Tibial artery (tissue), 4 donors: ENCODE data around the gene SCARF2.
"Not testable (repeated sequence)": the region's sequence is repeated elsewhere in the genome, so short reads cannot be mapped to it uniquely, and the experiment has no call there.

ENCODE experiments used
- DNase-seq, 2 donors: peaks; one replicate each; pipeline ENCODE4 v3.0.0-alpha.2; 2019
- H3K27ac ChIP-seq, 2 donors: fragments of 200-600 bp; sonication (generic) in 1 of 2; 1 replicate in 1 of 2; 2 replicates in 1 of 2; pipeline ENCODE4 v1.5.1; 2018 to 2019; ENCODE audit warnings: mild to moderate bottlenecking in 1 of 2
- H3K27me3 ChIP-seq, 2 donors: fragments of 200-600 bp; sonication (generic) in 1 of 2; one replicate each; pipeline versions ENCODE4 v1.5.1 to v1.6.0; 2016 to 2019
- H3K36me3 ChIP-seq, 3 donors: fragments of 200-600 bp; sonication (generic) in 2 of 3; one replicate each; pipeline ENCODE4 v1.5.1; 2016 to 2019; ENCODE audit warnings: mild to moderate bottlenecking in 2 of 3
- H3K4me1 ChIP-seq, 4 donors: fragments of 200-600 bp; sonication (generic) in 2 of 4; 1 replicate in 3 of 4; 2 replicates in 1 of 4; pipeline ENCODE4 v1.5.1; 2016 to 2019
- H3K4me3 ChIP-seq, 2 donors: fragments of 200-600 bp; sonication (generic) in 1 of 2; 1 replicate in 1 of 2; 2 replicates in 1 of 2; pipeline ENCODE4 v1.5.1; 2018 to 2019; ENCODE audit warnings: mild to moderate bottlenecking in 2 of 2
- H3K9me3 ChIP-seq, 3 donors: fragments of 200-600 bp; sonication (generic) in 1 of 3; one replicate each; pipeline ENCODE4 v1.5.1; 2016 to 2019
- intact Hi-C: fragments of 100-400 bp; cut with DNase I; formaldehyde crosslinking; loops from one replicate; pipeline ENCODE4 v1.15.0; 2023; ENCODE audit warnings: low total_unique reads
- TF ChIP-seq, protein P1 (sequence below), 2 experiments: fragments of 200-600 bp in 1 of 2; fragments of 450-650 bp in 1 of 2; IDR thresholded peaks; one replicate each; pipeline ENCODE4 v1.5.1; 2017 to 2019; ENCODE audit warnings: antibody characterized with exemption in 2 of 2, mild to moderate bottlenecking in 1 of 2, moderate library complexity in 1 of 2

SCARF2 gene

DNA sequence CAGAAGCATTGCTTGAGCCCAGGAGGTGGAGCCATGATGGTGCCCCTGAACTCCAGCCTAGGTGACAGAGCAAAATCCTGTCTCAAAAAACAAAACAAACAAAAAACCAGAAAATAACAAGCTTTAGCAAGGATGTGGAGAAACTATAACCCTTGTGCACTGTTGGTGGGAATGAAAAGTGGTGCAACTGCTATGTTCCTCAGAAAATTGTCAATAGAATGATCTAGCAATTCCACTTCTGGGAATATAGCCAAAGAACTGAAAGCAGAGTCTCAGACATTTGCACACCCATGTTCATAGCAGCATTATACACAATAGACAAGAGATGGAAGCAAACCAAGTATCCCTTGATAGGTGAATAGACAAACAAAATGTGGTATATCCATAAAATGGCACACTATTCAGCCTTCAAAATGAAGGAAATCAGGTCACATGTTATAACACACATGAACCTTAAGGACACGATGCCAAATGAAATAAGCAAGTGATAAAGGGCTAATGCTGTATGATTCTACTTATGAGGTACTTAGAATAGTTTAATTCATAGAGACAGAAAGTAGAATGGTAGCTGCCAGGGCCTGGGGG is 42.1 kb upstream of the SCARF2 start:
- no peak overlapping the region for H3K4me3 ChIP-seq
- TF ChIP-seq, protein P1, sequence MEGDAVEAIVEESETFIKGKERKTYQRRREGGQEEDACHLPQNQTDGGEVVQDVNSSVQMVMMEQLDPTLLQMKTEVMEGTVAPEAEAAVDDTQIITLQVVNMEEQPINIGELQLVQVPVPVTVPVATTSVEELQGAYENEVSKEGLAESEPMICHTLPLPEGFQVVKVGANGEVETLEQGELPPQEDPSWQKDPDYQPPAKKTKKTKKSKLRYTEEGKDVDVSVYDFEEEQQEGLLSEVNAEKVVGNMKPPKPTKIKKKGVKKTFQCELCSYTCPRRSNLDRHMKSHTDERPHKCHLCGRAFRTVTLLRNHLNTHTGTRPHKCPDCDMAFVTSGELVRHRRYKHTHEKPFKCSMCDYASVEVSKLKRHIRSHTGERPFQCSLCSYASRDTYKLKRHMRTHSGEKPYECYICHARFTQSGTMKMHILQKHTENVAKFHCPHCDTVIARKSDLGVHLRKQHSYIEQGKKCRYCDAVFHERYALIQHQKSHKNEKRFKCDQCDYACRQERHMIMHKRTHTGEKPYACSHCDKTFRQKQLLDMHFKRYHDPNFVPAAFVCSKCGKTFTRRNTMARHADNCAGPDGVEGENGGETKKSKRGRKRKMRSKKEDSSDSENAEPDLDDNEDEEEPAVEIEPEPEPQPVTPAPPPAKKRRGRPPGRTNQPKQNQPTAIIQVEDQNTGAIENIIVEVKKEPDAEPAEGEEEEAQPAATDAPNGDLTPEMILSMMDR (IDR thresholded peaks at IDR 0.05): no peak
- intact Hi-C loops: no loop called here
- peaks cover 0 to 14% (median 8%) of the 10 kb centered on the region in 4 donors for H3K4me1 ChIP-seq
- no peak for DNase-seq
- no peaks in the 10 kb centered on the region for H3K27me3 ChIP-seq
- no peaks in the 10 kb centered on the region for H3K9me3 ChIP-seq
- H3K27ac ChIP-seq: no peak overlapping the region
- H3K36me3 ChIP-seq: peaks cover 0 to 10% (median 0%) of the 10 kb centered on the region in 3 donors

DNA sequence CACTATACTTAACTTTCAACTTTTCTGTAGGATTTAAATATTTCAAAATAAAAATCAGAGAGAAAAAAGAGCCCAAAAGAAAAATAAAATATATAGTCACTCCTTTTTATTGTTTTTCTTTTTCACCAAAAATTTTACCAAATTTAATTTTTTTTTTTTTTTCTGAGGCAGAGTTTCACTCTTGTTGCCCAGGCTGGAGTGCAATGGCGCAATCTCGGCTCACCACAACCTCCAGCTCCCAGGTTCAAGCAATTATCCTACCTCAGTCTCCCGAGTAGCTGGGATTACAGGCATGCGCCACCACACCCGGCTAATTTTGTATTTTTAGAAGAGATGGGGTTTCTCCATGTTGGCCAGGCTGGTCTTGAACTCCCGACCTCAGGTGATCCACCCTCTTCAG is 40.4 kb upstream of the SCARF2 start:
- H3K27ac ChIP-seq, H3K4me3 ChIP-seq, H3K9me3 ChIP-seq, H3K36me3 ChIP-seq, H3K27me3 ChIP-seq, intact Hi-C loops, DNase-seq: not testable (repeated sequence)
- peaks cover 0 to 14% (median 8%) of the 10 kb centered on the region in 4 donors for H3K4me1 ChIP-seq

DNA sequence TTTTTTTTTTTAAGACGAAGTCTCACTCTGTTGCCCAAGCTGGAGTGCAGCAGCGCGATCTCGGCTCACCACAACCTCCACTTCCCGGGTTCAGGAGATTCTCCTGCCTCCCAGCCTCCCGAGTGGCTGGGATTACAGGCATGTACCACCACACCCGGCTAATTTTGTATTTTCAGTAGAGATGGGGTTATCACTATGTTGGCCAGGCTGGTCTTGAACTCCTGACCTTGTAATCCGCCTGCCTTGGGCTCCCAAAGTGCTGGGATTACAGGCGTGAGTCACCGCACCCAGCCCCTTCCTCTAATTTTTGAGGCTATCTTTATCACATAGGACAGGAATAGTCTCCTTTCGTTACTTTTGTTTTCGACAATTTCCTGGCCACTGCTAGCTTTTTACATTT is 37.9 kb upstream of the SCARF2 start:
- DNase-seq, H3K4me3 ChIP-seq, H3K27me3 ChIP-seq, H3K27ac ChIP-seq, H3K9me3 ChIP-seq, intact Hi-C loops: not testable (repeated sequence)
- peaks cover 7 to 11% (median 7%) of the 10 kb centered on the region in 3 donors for H3K36me3 ChIP-seq
- peaks cover 0 to 14% (median 8%) of the 10 kb centered on the region in 4 donors for H3K4me1 ChIP-seq

DNA sequence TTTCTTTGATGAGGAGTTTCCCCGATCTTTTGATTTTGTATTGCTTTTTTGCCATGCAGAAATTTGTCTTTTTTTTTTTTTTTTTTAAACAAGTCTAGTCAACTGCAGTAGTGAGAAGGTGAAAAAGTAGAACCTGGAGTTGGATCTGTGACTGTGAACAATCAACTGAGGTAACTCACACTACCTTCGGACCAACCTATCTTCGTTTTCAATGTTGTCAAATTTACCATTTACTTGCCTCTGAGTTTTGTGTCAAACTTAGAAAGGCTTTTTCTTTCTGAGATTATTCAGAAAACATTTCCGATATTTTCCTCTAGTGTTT is 37.5 kb upstream of the SCARF2 start:
- TF ChIP-seq, protein P1 (IDR thresholded peaks at IDR 0.05): no peak
- no peaks in the 10 kb centered on the region for H3K27me3 ChIP-seq
- intact Hi-C loops: no loop called here
- no peak for DNase-seq
- no peak overlapping the region for H3K27ac ChIP-seq
- H3K9me3 ChIP-seq: no peaks in the 10 kb centered on the region
- H3K4me1 ChIP-seq: peaks cover 0 to 14% (median 8%) of the 10 kb centered on the region in 4 donors
- H3K36me3 ChIP-seq: peaks cover 7 to 15% (median 11%) of the 10 kb centered on the region in 3 donors
- no peak overlapping the region for H3K4me3 ChIP-seq

DNA sequence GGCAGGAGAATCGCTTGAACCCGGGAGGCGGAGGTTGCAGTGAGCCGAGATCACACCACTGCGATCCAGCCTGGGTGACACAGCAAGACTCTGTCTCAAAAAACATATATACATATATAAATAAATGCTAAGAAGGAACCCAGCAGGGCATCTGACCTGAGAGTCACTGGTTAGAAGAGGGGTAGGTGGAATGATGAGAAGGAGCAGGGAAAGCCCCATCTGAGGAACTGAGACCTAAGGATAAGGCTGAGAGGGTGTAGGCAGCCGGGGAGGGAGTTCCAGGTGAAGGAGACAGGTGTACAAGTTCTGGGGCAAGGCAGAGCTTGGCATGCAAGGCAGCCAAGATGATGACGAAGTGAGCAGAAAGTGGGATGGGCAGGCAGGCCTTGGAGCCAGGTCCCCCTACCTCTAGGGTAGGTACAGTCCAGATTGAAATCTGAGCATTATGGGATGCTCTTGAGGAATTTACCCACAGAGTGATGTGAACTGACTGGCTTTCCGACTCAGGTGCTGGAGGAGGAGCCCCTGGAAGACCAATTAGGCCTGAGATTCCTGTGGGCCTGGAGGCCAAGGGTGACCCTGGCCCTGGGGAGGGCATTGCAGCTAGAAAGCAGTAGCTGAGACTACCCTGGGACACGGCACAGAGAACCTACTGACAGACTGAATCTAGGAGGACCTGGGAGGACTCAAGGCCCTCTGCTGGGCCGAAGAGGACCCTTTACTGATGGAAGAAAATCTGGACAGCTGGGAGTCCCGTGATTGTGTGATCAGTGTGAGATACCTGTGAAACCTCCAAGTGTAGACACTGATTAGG is 35.2 kb upstream of the SCARF2 start:
- H3K27ac ChIP-seq: no peak overlapping the region
- DNase-seq: no peak
- TF ChIP-seq, protein P1 (IDR thresholded peaks at IDR 0.05): no peak
- no peaks in the 10 kb centered on the region for H3K9me3 ChIP-seq
- H3K36me3 ChIP-seq: peaks cover 7 to 34% (median 21%) of the 10 kb centered on the region in 3 donors
- intact Hi-C loops: no loop called here
- no peaks in the 10 kb centered on the region for H3K27me3 ChIP-seq
- H3K4me3 ChIP-seq: no peak overlapping the region
- H3K4me1 ChIP-seq: peaks cover 0 to 14% (median 8%) of the 10 kb centered on the region in 4 donors

DNA sequence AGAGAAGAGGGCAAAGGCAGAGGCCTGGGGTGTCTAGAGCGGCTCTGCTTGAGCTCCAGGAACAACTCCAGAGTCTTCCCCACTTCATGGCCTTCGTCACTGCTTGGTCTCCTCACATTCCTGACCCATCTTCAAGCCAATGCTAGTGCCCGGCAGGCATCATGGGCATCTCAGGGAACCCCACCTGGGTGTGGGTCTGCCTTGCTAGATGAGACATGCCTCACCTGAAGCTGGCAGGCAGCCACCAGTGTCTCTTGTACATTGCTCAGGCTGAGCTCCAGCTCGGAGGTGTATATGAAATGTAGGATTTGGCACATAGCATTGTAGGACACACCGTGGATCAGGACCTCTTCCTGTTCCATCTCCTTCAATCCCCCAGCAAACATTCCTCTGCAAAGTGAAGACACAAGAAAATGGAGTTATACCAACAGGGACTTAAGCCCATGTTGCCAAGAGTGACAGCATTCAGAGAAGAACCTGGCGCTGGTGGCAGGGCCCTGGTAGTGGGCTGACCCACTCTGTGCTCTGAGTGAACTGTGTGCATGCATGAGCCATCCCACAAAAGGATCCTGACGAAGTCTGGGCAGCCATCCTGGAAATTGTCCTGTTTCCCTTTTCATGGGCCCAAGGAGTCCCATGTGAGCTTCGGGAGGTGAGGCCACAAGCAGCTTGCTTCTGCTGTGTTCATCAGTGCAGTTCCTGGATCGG is 33.7 kb upstream of the SCARF2 start:
- intact Hi-C loops: no loop called here
- Histone ChIP-seq H3K27ac (no peak overlapping the region), H3K4me1 (peaks cover 0 to 10% (median 7%) of the 10 kb centered on the region in 4 donors), H3K36me3 (peaks cover 7 to 34% (median 21%) of the 10 kb centered on the region in 3 donors), H3K27me3 (no peaks in the 10 kb centered on the region), H3K4me3 (no peak overlapping the region), H3K9me3 (no peaks in the 10 kb centered on the region)
- DNase-seq: no peak
- TF ChIP-seq, protein P1 (IDR thresholded peaks at IDR 0.05): no peak

DNA sequence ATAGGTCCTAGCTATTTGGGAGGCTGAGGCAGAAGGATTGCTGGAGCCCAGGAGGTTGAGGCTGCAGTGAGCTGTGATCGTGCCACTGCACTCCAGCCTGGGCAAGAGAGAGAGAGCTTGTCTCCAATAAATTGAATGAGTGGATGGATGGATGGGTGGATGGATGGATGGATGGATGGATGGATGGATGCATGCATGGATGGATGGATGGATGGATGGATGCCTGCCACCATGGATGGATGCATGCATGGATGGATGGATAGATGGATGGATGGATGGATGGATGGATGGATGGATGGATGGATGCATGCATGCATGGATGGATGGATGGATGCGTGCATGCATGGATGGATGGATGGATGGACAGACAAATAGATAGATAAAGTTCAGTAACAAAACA is 32.9 kb upstream of the SCARF2 start:
- H3K27me3 ChIP-seq, H3K4me1 ChIP-seq, H3K4me3 ChIP-seq, intact Hi-C loops, H3K27ac ChIP-seq, H3K9me3 ChIP-seq, DNase-seq: not testable (repeated sequence)
- H3K36me3 ChIP-seq: peaks cover 7 to 38% (median 21%) of the 10 kb centered on the region in 3 donors
